Pulmonary artery endothelial cell (primary cell): ENCODE measurements around the gene VIPAS39. TPM values are rescaled to one million over a fixed set of nuclear protein-coding genes. Genes with fewer than 3 reads are reported as not detected.

Source experiments
- DNase-seq: peaks from one replicate; pipeline ENCODE4 v3.0.0-alpha.2; 2011; ENCODE audit warnings: low read depth, low spot score
- total RNA-seq: library from RNA; depleted of rRNA; stranded (reverse); fragments of >200 nt; gene quantifications from 2 replicates; pipeline ENCODE4 v1.2.3, GENCODE V29; 2014

The VIPAS39 gene
- total RNA-seq, 1 donor from 2014 or later = 30.9 TPM

DNA sequence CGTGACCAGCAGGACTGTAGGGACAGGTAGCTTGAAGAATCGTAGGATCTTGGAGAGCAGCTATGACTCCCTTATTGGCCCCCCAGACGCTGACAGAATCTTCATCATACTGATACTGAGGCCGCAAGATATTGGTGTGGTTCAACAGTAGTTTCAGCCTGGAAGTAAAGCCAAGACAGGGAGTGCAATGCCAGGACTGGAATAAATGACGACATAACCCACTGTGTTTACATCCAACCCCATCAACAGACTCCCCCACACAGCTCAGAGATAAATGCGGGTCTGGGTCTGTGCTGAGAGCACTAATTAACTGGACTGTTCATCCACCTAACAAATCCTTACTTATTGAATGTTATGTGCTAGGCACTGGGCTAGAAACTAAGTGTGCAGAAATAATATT lies 50.7 kb downstream of the VIPAS39 start:
- no peak for DNase-seq

DNA sequence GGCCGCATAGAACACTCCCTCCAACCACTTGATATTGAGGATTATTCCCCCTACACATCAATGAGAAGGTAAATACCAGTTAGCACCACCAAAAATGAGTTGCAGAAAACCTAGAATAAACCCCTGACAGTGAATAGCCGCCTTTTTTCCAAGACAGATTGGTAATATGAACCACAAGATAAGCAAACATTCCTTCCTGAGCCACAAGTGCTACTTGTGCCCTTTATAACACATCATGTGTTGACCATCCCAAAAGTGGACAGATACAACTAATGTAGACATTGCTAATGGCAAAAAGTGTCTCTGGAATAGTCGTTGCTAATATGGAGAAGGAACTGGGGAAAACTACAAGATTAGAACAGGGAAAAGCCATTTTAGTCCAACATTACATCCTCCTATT lies 51.3 kb downstream of the VIPAS39 start:
- DNase-seq = no peak

DNA sequence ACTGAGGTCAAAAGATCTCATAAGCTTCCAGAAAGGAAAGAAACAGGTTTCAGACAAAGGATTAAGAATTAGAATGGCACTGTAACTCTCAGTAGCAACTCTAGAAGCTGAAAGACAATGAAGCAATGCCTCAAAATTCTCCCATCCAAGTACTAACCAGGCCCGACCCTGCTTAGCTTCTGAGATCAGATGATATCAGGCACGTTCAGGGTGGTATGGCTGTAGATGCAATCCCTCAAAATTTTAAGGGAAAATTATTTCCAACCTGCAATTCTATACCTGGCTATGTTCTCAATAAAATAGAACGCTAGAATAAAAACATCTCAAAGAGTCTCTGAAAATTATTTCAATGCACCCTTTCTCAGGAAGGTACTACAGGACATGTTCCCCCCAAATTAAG lies 53.6 kb downstream of the VIPAS39 start:
- no peak for DNase-seq

DNA sequence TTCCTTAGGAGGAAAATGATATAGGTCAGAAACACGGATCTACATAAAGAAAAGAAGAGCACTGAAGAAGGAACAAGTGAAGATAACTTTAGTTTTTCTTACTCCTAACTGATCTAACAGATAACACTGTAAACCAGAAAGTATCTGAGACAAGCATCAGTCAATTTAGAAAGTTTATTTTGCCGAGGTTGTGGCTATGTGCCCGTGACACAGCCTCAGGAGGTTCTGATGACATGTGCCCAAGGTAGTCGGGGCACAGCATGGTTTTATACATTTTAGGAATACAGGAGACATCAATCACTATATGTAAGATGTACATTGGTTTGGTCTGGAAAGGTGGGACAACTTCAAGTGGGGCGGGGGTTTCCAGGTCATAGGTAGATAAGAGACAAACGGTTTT lies 57.2 kb downstream of the VIPAS39 start:
- DNase-seq = no peak

DNA sequence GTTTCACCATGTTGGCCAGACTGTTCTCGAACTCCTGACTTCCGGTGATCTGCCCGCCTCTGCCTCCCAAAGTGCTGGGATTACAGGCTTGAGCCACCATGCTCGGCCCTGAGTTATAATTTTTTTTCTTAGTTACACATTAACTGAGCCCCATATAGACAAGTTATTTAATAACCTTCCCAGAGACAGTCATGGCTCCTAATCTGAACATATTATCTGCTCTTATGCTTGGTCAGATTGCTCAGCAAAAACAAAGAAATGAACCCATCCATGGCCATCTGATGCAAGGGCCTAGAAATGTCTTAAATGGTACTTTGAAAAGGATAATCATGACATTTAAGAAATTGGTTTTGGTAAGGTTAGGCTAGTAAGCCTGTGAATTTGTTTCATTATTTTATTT lies 67.2 kb downstream of the VIPAS39 start:
- DNase-seq = no peak

DNA sequence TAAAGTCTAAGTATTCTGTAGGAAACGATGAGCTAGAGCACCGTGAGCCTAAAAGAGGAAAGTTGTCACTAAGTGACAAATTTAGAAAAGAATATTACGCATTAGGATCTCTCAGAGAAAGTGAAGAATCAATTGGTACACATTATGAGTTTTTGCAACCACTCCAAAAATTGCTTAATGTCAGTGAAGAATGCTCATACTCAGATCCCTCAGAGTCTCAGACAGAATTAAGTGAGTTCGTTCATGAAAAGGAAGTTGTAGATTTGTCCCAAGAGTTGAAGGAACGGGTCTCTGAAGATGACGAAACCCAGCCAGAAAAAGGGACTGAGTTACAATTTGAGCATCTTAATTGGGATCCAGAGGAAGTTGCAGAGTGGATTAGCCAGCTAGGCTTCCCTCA lies 78.7 kb downstream of the VIPAS39 start:
- DNase-seq = no peak

DNA sequence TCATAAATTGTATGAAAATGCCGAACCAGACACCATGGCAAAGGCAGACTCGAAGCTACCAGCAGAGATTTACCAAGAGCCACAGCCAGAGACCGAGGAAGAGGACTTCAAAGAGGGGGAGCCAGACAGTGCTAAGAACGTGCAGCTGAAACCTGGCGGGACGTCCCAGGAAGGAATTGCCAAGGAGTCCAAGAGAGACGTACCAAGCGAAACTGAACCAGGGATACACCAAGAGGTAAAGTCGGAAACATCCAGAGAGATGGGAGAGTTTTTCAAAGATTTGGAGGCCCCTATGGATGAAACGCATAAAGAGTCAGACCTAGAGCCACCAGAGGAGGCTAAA lies 79.9 kb downstream of the VIPAS39 start:
- no peak for DNase-seq

DNA sequence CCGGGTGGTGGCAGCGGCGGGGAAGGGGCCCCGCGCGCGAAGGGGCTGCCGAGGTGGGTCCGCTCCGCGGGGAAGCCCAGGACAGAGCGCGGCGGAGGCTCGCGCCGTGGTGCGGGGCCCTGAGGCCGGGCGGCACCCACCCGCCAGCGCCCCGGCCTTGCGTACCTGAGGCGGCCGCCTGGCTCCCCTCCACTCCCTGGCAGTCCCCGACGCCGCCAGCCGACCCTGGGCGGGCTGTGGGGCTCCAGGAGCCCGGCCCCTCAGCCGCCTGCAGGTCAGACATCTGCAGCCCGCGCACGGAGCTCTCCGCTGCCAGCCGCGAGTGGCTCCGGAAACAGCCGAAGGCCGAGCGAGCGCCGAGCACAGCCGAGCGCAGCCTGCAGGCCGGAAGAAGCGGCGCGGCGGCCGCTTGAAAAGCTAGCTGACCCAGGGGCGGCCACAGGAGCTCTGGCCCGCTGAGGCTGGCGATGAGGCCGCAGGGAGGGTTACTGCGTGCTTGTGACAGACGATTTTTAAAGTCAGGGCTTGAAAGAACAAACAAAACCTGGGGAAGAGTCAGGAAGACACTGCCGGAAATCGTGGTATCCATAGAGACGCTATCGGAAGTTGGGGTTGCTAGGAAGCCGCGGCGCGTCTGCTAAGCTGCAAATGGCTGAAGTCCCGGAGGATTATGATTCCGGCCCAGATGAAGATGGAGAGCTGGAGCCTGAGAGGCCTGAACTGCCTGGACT lies 80.5 kb downstream of the VIPAS39 start, which contains the start of the genes SAMD15 and TMED8:
Gene SAMD15, plus strand, starts transcription at position 609 of the 731 bp plus-strand sequence. Its CDS starts 40 bp downstream, at position 649.
Gene TMED8, minus strand, starts transcription at position 324 of the 731 bp plus-strand sequence. Its CDS starts 41 bp downstream, at position 283.
- peak; percentile 48 for DNase-seq

Other genes with a start within 250 kb of the VIPAS39 start
- not detected in 2 replicates for gene NGB, start 186.4 kb downstream of the VIPAS39 start, total RNA-seq
- gene POMT2, start 136.7 kb downstream of the VIPAS39 start, total RNA-seq = 8.6 and 14.4 TPM in 2 replicates
- 6.9 and 20.4 TPM in 2 replicates for gene GSTZ1, start 136.6 kb downstream of the VIPAS39 start, total RNA-seq
- 13.3 and 18.8 TPM in 2 replicates for gene TMED8, start 80.5 kb downstream of the VIPAS39 start, total RNA-seq
- 1.8 TPM in 2 replicates for gene SAMD15, start 80.2 kb downstream of the VIPAS39 start, total RNA-seq
- 0.07 and 0.13 TPM in 2 replicates for gene NOXRED1, start 34.1 kb downstream of the VIPAS39 start, total RNA-seq
- gene AHSA1, start 492 bp upstream of the VIPAS39 start, total RNA-seq = 102 and 208 TPM in 2 replicates
- gene ISM2, start 41.2 kb upstream of the VIPAS39 start, total RNA-seq = not detected in 2 replicates
- gene SPTLC2, start 159.0 kb upstream of the VIPAS39 start, total RNA-seq = 48.1 and 54.5 TPM in 2 replicates